ENCODE measurements around the gene ABCB10. TPM values are rescaled to one million over a fixed set of nuclear protein-coding genes. Genes with fewer than 3 reads are reported as not detected.

ABCB10 gene
- total RNA-seq, 4 donors from 2014 or later: 10.5 to 15.2 (median 13.0) TPM

- H3K27me3 ChIP-seq: no peaks in the 10 kb centered on the region
- H3K4me1 ChIP-seq: no peaks in the 10 kb centered on the region
- H3K27ac ChIP-seq: no peak overlapping the region
- WGBS: 81% methylated on average over 2 of the region's 2 CpGs
- TF ChIP-seq POLR2A (IDR thresholded peaks at IDR 0.05): no peak
- no peak for TF ChIP-seq CTCF (IDR thresholded peaks at IDR 0.05)
- TF ChIP-seq EP300 (IDR thresholded peaks at IDR 0.05): no peak
- no peak for TF ChIP-seq POLR2AphosphoS5 (IDR thresholded peaks at IDR 0.05)
- no peak for DNase-seq (ENCODE audit: low spot score in 2 of 2)
- no peaks in the 10 kb centered on the region for H3K9me3 ChIP-seq
- H3K36me3 ChIP-seq: peaks cover 96% of the 10 kb centered on the region
- H3K4me3 ChIP-seq: no peak overlapping the region
These were observed 62.7 kb downstream of the ABCB10 start for GRCh38 chr1:229495782-229496181.

- no peak for DNase-seq (ENCODE audit: low spot score in 2 of 2)
- H3K27ac ChIP-seq: no peak overlapping the region
- WGBS: 92% methylated on average over 1 of the region's 1 CpG
- TF ChIP-seq CTCF (IDR thresholded peaks at IDR 0.05) (no peak), EP300 (IDR thresholded peaks at IDR 0.05) (no peak), POLR2AphosphoS5 (IDR thresholded peaks at IDR 0.05) (no peak), POLR2A (IDR thresholded peaks at IDR 0.05) (no peak)
- peaks cover 90% of the 10 kb centered on the region for H3K36me3 ChIP-seq
- no peak overlapping the region for H3K4me3 ChIP-seq
- H3K4me1 ChIP-seq: no peaks in the 10 kb centered on the region
- no peaks in the 10 kb centered on the region for H3K27me3 ChIP-seq
- H3K9me3 ChIP-seq: no peaks in the 10 kb centered on the region
These were observed 71.3 kb downstream of the ABCB10 start for GRCh38 chr1:229487181-229487580.

- Histone ChIP-seq H3K27ac (no peak overlapping the region), H3K4me1 (no peaks in the 10 kb centered on the region), H3K36me3 (peaks cover 88% of the 10 kb centered on the region), H3K4me3 (no peak overlapping the region), H3K27me3 (no peaks in the 10 kb centered on the region), H3K9me3 (no peaks in the 10 kb centered on the region)
- DNase-seq (ENCODE audit: low spot score in 2 of 2): no peak
- TF ChIP-seq EP300 (IDR thresholded peaks at IDR 0.05) (no peak), CTCF (IDR thresholded peaks at IDR 0.05) (no peak)
- WGBS: 87% methylated on average over 1 of the region's 1 CpG
These were observed 73.2 kb downstream of the ABCB10 start for GRCh38 chr1:229485318-229485717.

GRCh38 chr1:229482511-229482910 lies 76.0 kb downstream of the ABCB10 start:
- Histone ChIP-seq H3K4me3 (no peak overlapping the region), H3K27me3 (no peaks in the 10 kb centered on the region), H3K36me3 (peaks cover 87% of the 10 kb centered on the region), H3K9me3 (no peaks in the 10 kb centered on the region), H3K4me1 (no peaks in the 10 kb centered on the region), H3K27ac (no peak overlapping the region)
- 91% methylated on average over 5 of the region's 5 CpGs for WGBS
- TF ChIP-seq EP300 (IDR thresholded peaks at IDR 0.05): no peak
- no peak for TF ChIP-seq POLR2A (IDR thresholded peaks at IDR 0.05)
- no peak for TF ChIP-seq POLR2AphosphoS5 (IDR thresholded peaks at IDR 0.05)
- no peak for TF ChIP-seq CTCF (IDR thresholded peaks at IDR 0.05)
- no peak for DNase-seq (ENCODE audit: low spot score in 2 of 2)

- 94% methylated on average over 7 of the region's 7 CpGs for WGBS
- Histone ChIP-seq H3K36me3 (peaks cover 85% of the 10 kb centered on the region), H3K4me3 (no peak overlapping the region), H3K9me3 (no peaks in the 10 kb centered on the region), H3K4me1 (no peaks in the 10 kb centered on the region), H3K27me3 (no peaks in the 10 kb centered on the region), H3K27ac (no peak overlapping the region)
- no peak for DNase-seq (ENCODE audit: low spot score in 2 of 2)
- TF ChIP-seq EP300 (IDR thresholded peaks at IDR 0.05) (no peak), POLR2AphosphoS5 (IDR thresholded peaks at IDR 0.05) (no peak), POLR2A (IDR thresholded peaks at IDR 0.05) (no peak), CTCF (IDR thresholded peaks at IDR 0.05) (no peak)
These were observed 78.0 kb downstream of the ABCB10 start for GRCh38 chr1:229480495-229480894.
